GM12878 (cell line): ENCODE results near the gene GMDS. TPM values are rescaled to one million over a fixed set of nuclear protein-coding genes. Genes with fewer than 3 reads are reported as not detected.

Experiments
- ATAC-seq: fragments of 200-7000 bp; cut with Tn5 transposase; 3 replicates; pipeline ENCODE4 v1.9.1; 2020; ENCODE audit warnings: mild to moderate bottlenecking, moderate library complexity
- BruUV-seq: library from RNA; stranded (reverse); fragments of 400-500 nt; replicated peaks from 2 replicates; lab custom pipeline; 2021; lab: Mats Ljungman, UMichigan
- CTCF ChIA-PET: fragments of 300-600 bp; sonication (Branson Sonifier 250); formaldehyde crosslinking; extraction: SDS; loops from one replicate; lab custom pipeline; 2021; ENCODE audit warnings: inconsistent platforms; lab: Yijun Ruan, JAX
- POLR2A ChIA-PET: fragments of 350-600 bp; formaldehyde crosslinking; extraction: SDS; loops from one replicate; lab custom pipeline; 2021; ENCODE audit warnings: inconsistent platforms; lab: Charles Lee
- RAD21 ChIA-PET: fragments of 300-600 bp; sonication (Branson Sonifier 250); formaldehyde crosslinking; loops from one replicate; lab custom pipeline; 2023; ENCODE audit warnings: antibody characterized with exemption; ENCODE audit not compliant: unreplicated experiment; lab: Charles Lee
- SMC1A ChIA-PET: fragments of 300-600 bp; sonication (Branson Sonifier 250); formaldehyde crosslinking; loops from one replicate; lab custom pipeline; 2023; ENCODE audit not compliant: unreplicated experiment, uncharacterized antibody; lab: Charles Lee
- DNase-seq: peaks from one replicate; pipeline ENCODE4 v3.0.0-alpha.2; 2011; ENCODE audit warnings: low read depth, low spot score
- FAIRE-seq: peaks from 3 replicates; lab custom pipeline; 2011; peaks lifted over from hg19 to GRCh38; lab: Jason Lieb, UNC
- H2AFZ ChIP-seq: 2 replicates; pipeline ENCODE4 v1.6.0; 2011; ENCODE audit warnings: low read depth, low read length, control low read depth; ENCODE audit not compliant: control insufficient read depth
- H3K27ac ChIP-seq: 2 replicates; pipeline ENCODE4 v1.5.1; 2011; ENCODE audit warnings: control low read depth; ENCODE audit not compliant: control insufficient read depth, insufficient read depth
- H3K27me3 ChIP-seq, 2 experiments: replicated peaks in 1 of 2; 2 replicates each; pipeline versions ENCODE4 v1.6.0 to v1.6.1; 2011; ENCODE audit warnings: low read length in 1 of 2; ENCODE audit not compliant: control insufficient read depth in 2 of 2, insufficient read depth in 2 of 2
- H3K36me3 ChIP-seq, 2 experiments: 2 replicates each; pipeline ENCODE4 v1.5.1; 2011; ENCODE audit warnings: low read length in 1 of 2; ENCODE audit not compliant: control insufficient read depth in 2 of 2, insufficient read depth in 2 of 2
- H3K4me1 ChIP-seq: 2 replicates; pipeline ENCODE4 v1.6.1; 2011; ENCODE audit warnings: mild to moderate bottlenecking, low read length, moderate library complexity, mixed read lengths; ENCODE audit not compliant: control insufficient read depth, insufficient read depth
- H3K4me2 ChIP-seq: 2 replicates; pipeline ENCODE4 v1.6.0; 2011; ENCODE audit warnings: control low read depth; ENCODE audit not compliant: control insufficient read depth, insufficient read depth
- H3K4me3 ChIP-seq: fragments of 200-600 bp; sonication (generic); 2 replicates; pipeline ENCODE4 v1.5.1; 2016
- H3K79me2 ChIP-seq: 2 replicates; pipeline ENCODE4 v1.6.0; 2011; ENCODE audit warnings: low read length; ENCODE audit not compliant: control insufficient read depth, insufficient read depth
- H3K9ac ChIP-seq: 2 replicates; pipeline ENCODE4 v1.8.0; 2011; ENCODE audit warnings: low read length, control low read depth, mixed read lengths; ENCODE audit not compliant: control insufficient read depth, insufficient read depth
- H3K9me3 ChIP-seq: replicated peaks from 3 replicates; pipeline ENCODE4 v1.5.1; 2011; ENCODE audit warnings: mild to moderate bottlenecking, low read length; ENCODE audit not compliant: control insufficient read depth, insufficient read depth
- H4K20me1 ChIP-seq: 2 replicates; pipeline ENCODE4 v1.6.0; 2011; ENCODE audit not compliant: control insufficient read depth, insufficient read depth
- CBFB ChIP-seq: IDR thresholded peaks from 2 replicates; pipeline ENCODE4 v1.6.1; 2016; ENCODE audit warnings: antibody characterized with exemption, low read depth
- CBX3 ChIP-seq: fragments of 200-600 bp; sonication (generic); IDR thresholded peaks from 2 replicates; pipeline ENCODE4 v1.6.1; 2016; ENCODE audit warnings: low read depth, borderline replicate concordance
- CREM ChIP-seq: IDR thresholded peaks from 2 replicates; pipeline ENCODE4 v1.6.1; 2014; ENCODE audit warnings: antibody characterized with exemption, low read depth
- E2F8 ChIP-seq: fragments of 450-650 bp; IDR thresholded peaks from 2 replicates; pipeline ENCODE4 v1.6.1; 2018; ENCODE audit warnings: mild to moderate bottlenecking, low read depth, moderate library complexity; ENCODE audit not compliant: partially characterized antibody
- ETV6 ChIP-seq, 2 experiments: fragments of 450-650 bp in 1 of 2; IDR thresholded peaks in 1 of 2; conservative IDR thresholded peaks in 1 of 2; 2 replicates each; pipeline ENCODE4 v1.6.1; 2014; ENCODE audit warnings: antibody characterized with exemption in 1 of 2, borderline replicate concordance in 1 of 2, low read depth in 1 of 2, mild to moderate bottlenecking in 1 of 2, moderate library complexity in 1 of 2
- MYB ChIP-seq: fragments of 150-350 bp; IDR thresholded peaks from 2 replicates; pipeline ENCODE4 v1.6.1; 2014; ENCODE audit warnings: mild to moderate bottlenecking, low read depth, low read length, borderline replicate concordance
- RELA ChIP-seq: fragments of 450-650 bp; IDR thresholded peaks from 2 replicates; pipeline ENCODE4 v1.8.0; 2014; ENCODE audit warnings: borderline replicate concordance; ENCODE audit not compliant: partially characterized antibody
- RUNX3 ChIP-seq: IDR thresholded peaks from 2 replicates; pipeline ENCODE4 v1.6.1; 2012; ENCODE audit warnings: low read length, inconsistent platforms
- SMAD1 ChIP-seq: fragments of 450-650 bp; IDR thresholded peaks from 2 replicates; pipeline ENCODE4 v1.6.1; 2018; ENCODE audit warnings: mild to moderate bottlenecking, low read depth; ENCODE audit not compliant: partially characterized antibody
- STAT1 ChIP-seq: fragments of 450-650 bp; conservative IDR thresholded peaks from 2 replicates; pipeline ENCODE4 v1.6.1; 2014; ENCODE audit warnings: antibody characterized with exemption, mild to moderate bottlenecking
- TAF1 ChIP-seq: IDR thresholded peaks from 2 replicates; pipeline ENCODE4 v1.6.1; 2011; ENCODE audit warnings: mild to moderate bottlenecking, low read depth, low read length, borderline replicate concordance
- TCF3 ChIP-seq: IDR thresholded peaks from 2 replicates; pipeline ENCODE4 v1.6.1; 2012; ENCODE audit warnings: low read depth, mild to moderate bottlenecking, low read length, borderline replicate concordance; ENCODE audit not compliant: insufficient read depth
- ZNF207 ChIP-seq: fragments of 450-650 bp; IDR thresholded peaks from 2 replicates; pipeline ENCODE4 v1.6.1; 2014; ENCODE audit warnings: antibody characterized with exemption, mild to moderate bottlenecking, borderline replicate concordance
- WGBS: methylation state at CpG from one replicate; pipeline ENCODE4 v1.1.6; 2016; ENCODE audit warnings: low lambda C conversion rate; ENCODE audit not compliant: insufficient replicate concordance, insufficient coverage; ENCODE audit errors: missing lambda C conversion rate; 5-methylcytosine and 5-hydroxymethylcytosine counted together
- in situ Hi-C: fragments of 300-500 bp; cut with MboI; formaldehyde crosslinking; loops from 9 replicates; pipeline ENCODE4 v1.14.3; 2018; ENCODE audit warnings: mixed read lengths
- intact Hi-C: fragments of 100-400 bp; cut with micrococcal nuclease; formaldehyde crosslinking; loops from one replicate; pipeline ENCODE4 v1.14.2; 2022; ENCODE audit not compliant: unreplicated experiment
- polyA plus RNA-seq, 11 experiments: library from polyadenylated mRNA; depleted of rRNA in 4 of 11; unstranded in 6 of 11; stranded (reverse) in 5 of 11; fragments of >200 nt; fragmentation: Nextera tagmentation in 4 of 11; fragmentation: Illumina TruSeq in 1 of 11; extraction: Ambion mirVana in 4 of 11; extraction: Trizol in 1 of 11; gene quantifications; 1 replicate in 1 of 11; 2 replicates in 10 of 11; pipeline versions ENCODE4 v1.2.1 to v1.2.3, GENCODE V29; 2011 to 2016; ENCODE audit warnings: inconsistent platforms in 2 of 11, missing spikeins in 2 of 11, low read depth in 1 of 11
- total RNA-seq, 4 experiments: library from RNA; depleted of rRNA in 3 of 4; stranded (reverse); fragments of >200 nt in 3 of 4; fragmentation: Illumina TruSeq in 1 of 4; extraction: Trizol in 1 of 4; gene quantifications; 2 replicates each; pipeline versions ENCODE4 v1.2.1 to v1.2.3, GENCODE V29; 2013 to 2021

Gene GMDS
- total and polyA plus RNA-seq, 10 of the 15 experiments (the other 5 are each of a cell fraction or from before 2014, with no cell fraction given) = 0.61 to 53.8 (median 29.3) TPM

GRCh38 chr6:1869769-1870168 lies 375.6 kb downstream of the GMDS start (continued):
- TF ChIP-seq ETV6 (conservative IDR thresholded peaks at IDR 0.05 in 1 of 2, IDR thresholded peaks at IDR 0.05 in 1 of 2; ENCODE audit: borderline replicate concordance in 1 of 2, low read depth in 1 of 2) (no peak), TAF1 (no peak), CREM (no peak), E2F8 (no peak), RELA (no peak), ZNF207 (no peak), STAT1 (no peak), CBFB (no peak), CBX3 (no peak), MYB (no peak)

GRCh38 chr6:1869308-1869707 lies 376.1 kb downstream of the GMDS start:
- in situ Hi-C loops (no loop called here), intact Hi-C loops (no loop called here)
- TF ChIP-seq RUNX3 = 0 out of 2 replicates have a peak, but pooled peaks have one; percentile 2
- no peak for TF ChIP-seq SMAD1
- TF ChIP-seq TCF3 = no peak
- Histone ChIP-seq H4K20me1 (no peaks in the 10 kb centered on the region), H3K79me2 (no peaks in the 10 kb centered on the region), H3K9me3 (no peaks in the 10 kb centered on the region), H3K36me3 (no peaks in the 10 kb centered on the region), H3K27ac (peak overlapping the region; percentile 74), H3K4me2 (peak overlapping the region; percentile 72), H3K4me3 (no peak overlapping the region), H3K9ac (peak overlapping the region; percentile 38), H3K4me1 (peaks cover 13% of the 10 kb centered on the region), H2AFZ (peak overlapping the region; percentile 79), H3K27me3 (no peaks in the 10 kb centered on the region)
- ChIA-PET RAD21 (interaction anchor here (0.5 to 1.5 kb wide), 3 partner anchors 13 to 324 kb away, joined by 4 to 5 read pairs (median 4); no protein-coding TSS in a partner anchor), POLR2A (no interaction called here), CTCF (interaction anchor here (1.8 kb wide), 1 partner anchor 13 kb away, joined by 5 read pairs; no protein-coding TSS in a partner anchor), SMC1A (interaction anchor here (0.8 to 1.9 kb wide), 6 partner anchors 9 to 133 kb away, joined by 3 to 5 read pairs (median 3); no protein-coding TSS in a partner anchor)
- FAIRE-seq = peak; percentile 75
- no TSS peak for BruUV-seq
- WGBS = 24% methylated on average over 3 of the region's 3 CpGs
- ATAC-seq = peak; percentile 40
- DNase-seq = no peak
